Keratinocyte (primary cell): ENCODE data around the gene PRORP.

ENCODE experiments used
- CTCF ChIP-seq, 3 experiments: IDR thresholded peaks in 1 of 3; conservative IDR thresholded peaks in 1 of 3; optimal IDR thresholded peaks in 1 of 3; 2 replicates in 2 of 3; 3 replicates in 1 of 3; pipeline versions ENCODE3 to v1.5.1; 2011; ENCODE audit warnings: low read length in 3 of 3, mild to moderate bottlenecking in 3 of 3, moderate library complexity in 2 of 3, control low read depth in 1 of 3, inconsistent platforms in 1 of 3; ENCODE audit not compliant: insufficient read depth in 2 of 3; ENCODE audit errors: extremely low read depth in 1 of 3
- EZH2 ChIP-seq: IDR thresholded peaks from one replicate; pipeline ENCODE4 v1.6.1; 2012; ENCODE audit warnings: inconsistent platforms, mild to moderate bottlenecking, low read length, moderate library complexity

GRCh38 chr14:35149239-35149638 lies 26.9 kb downstream of the PRORP start:
- TF ChIP-seq CTCF (optimal IDR thresholded peaks at IDR 0.05 in 1 of 3, IDR thresholded peaks at IDR 0.05 in 1 of 3, conservative IDR thresholded peaks at IDR 0.05 in 1 of 3; ENCODE audit: extremely low read depth in 1 of 3, insufficient read depth in 2 of 3, low read length in 3 of 3): no peak
- no peak for TF ChIP-seq EZH2
